ENCODE data around the gene CNOT1. TPM values are rescaled to one million over a fixed set of nuclear protein-coding genes. Genes with fewer than 3 reads are reported as not detected.

The CNOT1 gene
- total RNA-seq, 4 donors from 2014 or later = 69.4 to 173 (median 151) TPM

GRCh38 chr16:58472827-58473226 lies 156.8 kb downstream of the CNOT1 start:
- H3K27me3 ChIP-seq = no peaks in the 10 kb centered on the region
- no peaks in the 10 kb centered on the region for H3K9me3 ChIP-seq
- no peaks in the 10 kb centered on the region for H3K4me1 ChIP-seq
- DNase-seq = no peak
- H3K4me3 ChIP-seq = no peak overlapping the region
- H3K36me3 ChIP-seq = no peaks in the 10 kb centered on the region
- TF ChIP-seq CTCF (IDR thresholded peaks at IDR 0.05) (no peak), POLR2A (IDR thresholded peaks at IDR 0.05) (no peak)
- H3K27ac ChIP-seq = no peak overlapping the region
- intact Hi-C loops (cut with DNase I; ENCODE audit: low total_unique reads) = no loop called here

DNA sequence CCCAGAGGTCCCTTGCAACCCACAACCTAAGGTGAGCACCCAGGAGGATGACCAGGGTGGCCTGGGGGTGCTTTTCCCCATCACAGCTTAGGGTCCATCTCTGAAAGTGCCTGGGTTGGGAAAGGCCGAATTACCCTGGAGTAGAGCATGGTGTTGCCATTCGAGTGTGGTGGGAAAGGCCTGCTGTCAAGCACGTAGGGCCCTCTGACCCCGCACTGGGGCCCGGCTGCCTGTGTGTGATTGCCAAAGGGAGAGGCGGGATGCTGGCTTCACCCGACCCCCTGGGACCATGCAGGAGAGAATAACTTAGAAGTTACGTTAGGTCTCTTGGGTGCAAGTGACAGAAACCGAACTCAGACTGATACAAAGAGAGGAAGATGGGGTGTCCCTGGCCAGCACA lies 157.4 kb downstream of the CNOT1 start:
- H3K27ac ChIP-seq = no peak overlapping the region
- no peak for DNase-seq
- no peak overlapping the region for H3K4me3 ChIP-seq
- no peaks in the 10 kb centered on the region for H3K4me1 ChIP-seq
- intact Hi-C loops (cut with DNase I; ENCODE audit: low total_unique reads) = no loop called here
- TF ChIP-seq POLR2A (IDR thresholded peaks at IDR 0.05) (no peak), CTCF (IDR thresholded peaks at IDR 0.05) (no peak)
- H3K27me3 ChIP-seq = no peaks in the 10 kb centered on the region
- H3K36me3 ChIP-seq = no peaks in the 10 kb centered on the region
- no peaks in the 10 kb centered on the region for H3K9me3 ChIP-seq

DNA sequence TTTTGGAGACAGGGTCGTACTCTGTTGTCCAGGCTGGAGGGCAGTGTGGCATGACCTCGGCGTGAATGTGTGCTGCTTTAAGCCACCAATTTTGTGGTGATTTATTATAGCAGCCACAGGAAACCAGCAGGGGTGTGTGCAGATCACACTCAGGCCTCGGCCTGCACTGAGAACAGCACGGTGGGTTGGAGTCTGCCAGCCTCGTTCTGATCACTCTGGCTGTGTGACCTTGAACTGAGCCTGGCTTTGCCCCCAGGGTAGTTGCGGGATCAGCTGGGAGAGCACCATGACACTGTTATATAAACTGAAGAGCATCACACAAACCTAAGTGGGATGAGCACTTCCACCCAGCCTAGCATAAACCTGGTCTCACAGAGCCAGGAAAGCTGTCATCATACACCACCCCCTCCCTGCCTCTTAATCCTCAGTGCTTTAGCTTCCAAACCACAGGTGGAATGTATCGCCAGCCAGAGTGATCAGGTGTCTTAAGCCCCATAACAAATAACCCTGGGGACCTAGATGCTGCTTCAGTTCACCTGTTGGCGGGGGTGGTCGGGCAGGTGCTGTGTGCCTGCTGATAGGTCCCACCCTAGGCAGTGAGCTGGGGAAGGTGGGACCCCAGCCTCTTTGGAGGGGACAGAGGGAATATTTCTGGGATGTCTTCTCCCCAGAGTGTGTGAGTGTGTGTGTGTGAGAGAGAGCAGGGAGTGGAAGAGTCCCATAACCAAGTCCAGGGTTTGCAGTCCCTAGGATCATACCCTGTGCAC lies 158.2 kb downstream of the CNOT1 start:
- no peak overlapping the region for H3K4me3 ChIP-seq
- no peak overlapping the region for H3K27ac ChIP-seq
- no peaks in the 10 kb centered on the region for H3K9me3 ChIP-seq
- TF ChIP-seq POLR2A (IDR thresholded peaks at IDR 0.05) (no peak), CTCF (IDR thresholded peaks at IDR 0.05) (no peak)
- intact Hi-C loops (cut with DNase I; ENCODE audit: low total_unique reads) = no loop called here
- H3K36me3 ChIP-seq = no peaks in the 10 kb centered on the region
- DNase-seq = no peak
- H3K4me1 ChIP-seq = no peaks in the 10 kb centered on the region
- H3K27me3 ChIP-seq = no peaks in the 10 kb centered on the region

Small RNA genes within 50 kb of the gene (small RNA-seq; reads per million reads assigned to genes)
- not detected for gene RNU6-103P
- gene SNORA46 = 106 reads per million, percentile 94 among the genes with 10 or more reads in this experiment
- gene SNORA50A = not detected

Other genes starting within 250 kb of the CNOT1 start
- gene GINS3, start 237.4 kb downstream of the CNOT1 start, total RNA-seq = 1 to 10 TPM in 3 of 4 donors, under 1 TPM in 1; 0.77 to 5.9 (median 5.0) TPM
- 10 to 100 TPM; 16.0 to 89.4 (median 56.1) TPM for gene NDRG4, start 129.7 kb downstream of the CNOT1 start, total RNA-seq
- gene SETD6, start 114.3 kb downstream of the CNOT1 start, total RNA-seq = 100 to 1,000 TPM in 1 of 4 donors, 10 to 100 TPM in 3; 22.4 to 157 (median 43.0) TPM
- 10 to 100 TPM in 2 of 4 donors, 1 to 10 TPM in 2; 6.2 to 15.5 (median 10.2) TPM for gene SLC38A7, start 54.9 kb upstream of the CNOT1 start, total RNA-seq
- gene GOT2, start 104.5 kb upstream of the CNOT1 start, total RNA-seq = 10 to 100 TPM; 12.6 to 54.9 (median 43.7) TPM